ELR (cell line): Measurements from ENCODE around the gene RNF213.

Experiments used
- DNase-seq: peaks from one replicate; pipeline ENCODE4 v3.0.0-alpha.2; 2015; ENCODE audit warnings: low read depth

Gene RNF213

GRCh38 chr17:80352216-80352895 is 91.7 kb downstream of the RNF213 start:
- DNase-seq, result no peak

GRCh38 chr17:80352991-80353665 is 92.5 kb downstream of the RNF213 start:
- DNase-seq, result no peak

DNA sequence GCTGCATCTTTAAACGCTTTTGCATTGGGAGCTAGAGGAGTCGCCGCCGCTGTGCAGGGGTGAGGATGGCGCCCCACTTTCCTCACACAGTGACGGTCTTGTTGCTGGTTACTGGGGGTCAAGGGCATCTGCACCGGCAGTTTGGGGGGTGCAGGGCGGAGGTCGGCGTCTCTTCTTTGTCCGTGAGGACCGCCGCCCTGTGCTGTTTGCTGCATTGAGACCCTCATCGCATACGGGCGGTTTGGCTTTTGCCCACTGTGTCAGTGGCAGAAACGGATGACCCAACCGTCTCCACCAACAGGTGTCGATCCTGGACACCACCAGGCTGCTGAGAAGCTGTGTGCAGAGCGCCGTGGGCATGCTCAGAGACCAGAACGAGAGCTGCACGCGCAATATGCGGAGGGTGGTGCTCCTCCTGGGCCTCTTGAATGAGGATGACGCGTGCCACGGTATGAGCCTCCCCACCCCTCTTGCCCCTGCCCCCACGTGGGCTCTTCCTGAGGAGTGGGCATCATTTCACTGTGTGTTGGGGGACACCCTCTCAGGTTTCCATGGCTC is 93.1 kb downstream of the RNF213 start:
- DNase-seq, result no peak

- no peak for DNase-seq
These were observed 93.7 kb downstream of the RNF213 start for GRCh38 chr17:80354336-80354735.

DNA sequence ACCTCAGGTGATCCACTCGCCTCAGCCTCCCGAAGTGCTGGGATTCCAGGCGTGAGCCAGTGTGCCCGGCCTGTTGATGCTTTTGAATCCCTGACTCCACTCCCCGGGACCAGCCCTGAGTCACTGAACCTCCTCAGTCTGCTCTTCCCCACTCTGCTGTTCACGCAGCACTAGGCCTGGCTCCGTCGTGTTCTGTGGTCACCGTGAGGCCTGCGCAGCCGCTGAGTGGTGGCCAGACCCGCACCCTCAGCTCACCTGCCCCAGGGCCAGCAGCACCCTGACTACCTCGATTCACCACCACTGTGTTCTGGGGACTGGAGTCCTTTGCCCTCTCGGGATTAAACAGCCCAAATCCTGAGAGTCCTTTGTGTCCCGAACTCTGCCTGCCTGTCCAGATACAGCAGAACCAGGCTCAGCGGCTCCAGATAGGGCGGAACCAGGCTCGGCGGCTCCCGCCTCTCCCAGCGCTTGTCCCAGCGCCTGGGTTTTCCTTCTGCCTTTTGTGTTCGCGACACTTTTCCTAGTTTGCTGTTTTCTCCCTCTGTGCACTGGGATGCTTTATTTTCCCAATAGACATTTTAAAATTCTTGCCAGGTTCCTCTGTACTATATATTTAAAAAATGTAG is 95.7 kb downstream of the RNF213 start:
- no peak for DNase-seq

DNA sequence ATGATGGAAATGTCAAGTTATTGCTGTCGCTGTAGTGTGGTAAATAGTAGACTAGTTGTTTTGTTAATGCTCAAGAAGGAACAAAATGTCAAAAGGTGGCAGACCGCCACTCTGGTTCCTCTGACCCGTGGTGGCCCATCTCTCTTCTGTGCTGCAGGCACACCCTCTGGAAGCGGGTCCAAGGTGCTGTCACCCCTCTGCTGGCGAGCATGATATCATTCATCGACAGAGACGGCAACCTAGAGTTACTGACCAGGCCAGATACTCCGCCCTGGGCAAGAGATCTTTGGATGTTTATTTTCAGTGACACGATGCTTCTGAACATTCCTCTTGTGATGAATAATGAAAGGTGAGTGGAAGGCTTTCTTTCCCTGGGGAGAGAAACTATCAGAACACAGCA is 97.5 kb downstream of the RNF213 start:
- DNase-seq, result no peak

DNA sequence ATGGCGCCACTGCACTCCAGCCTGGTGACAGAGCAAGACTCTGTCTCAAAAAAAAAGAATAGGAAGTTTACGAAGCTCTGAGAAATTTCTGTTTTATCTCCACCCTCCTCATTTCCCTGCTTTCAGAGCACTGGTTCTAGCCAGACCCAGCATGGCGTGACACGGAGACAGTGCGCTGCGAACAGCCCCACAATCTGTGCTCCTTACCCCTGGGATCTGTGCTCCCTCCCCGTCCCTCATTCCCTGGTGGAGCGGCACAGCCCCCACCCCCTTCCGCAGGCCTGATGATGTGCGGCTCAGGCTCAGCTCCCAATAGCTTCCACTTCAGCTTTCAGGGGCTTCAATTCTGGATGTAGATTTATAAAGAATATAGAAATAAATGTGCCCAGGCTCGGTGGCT is 98.2 kb downstream of the RNF213 start:
- DNase-seq, result no peak

- no peak for DNase-seq
These were observed 98.9 kb downstream of the RNF213 start for GRCh38 chr17:80359422-80360110.

- DNase-seq, result no peak
These were observed 99.7 kb downstream of the RNF213 start for GRCh38 chr17:80360396-80360795.

- peak; percentile 40 for DNase-seq
These were observed 101.0 kb downstream of the RNF213 start for GRCh38 chr17:80361495-80362220.

GRCh38 chr17:80362428-80363119 is 101.9 kb downstream of the RNF213 start:
- peak; percentile 8 for DNase-seq

GRCh38 chr17:80363120-80363515 is 102.5 kb downstream of the RNF213 start:
- no peak for DNase-seq

DNA sequence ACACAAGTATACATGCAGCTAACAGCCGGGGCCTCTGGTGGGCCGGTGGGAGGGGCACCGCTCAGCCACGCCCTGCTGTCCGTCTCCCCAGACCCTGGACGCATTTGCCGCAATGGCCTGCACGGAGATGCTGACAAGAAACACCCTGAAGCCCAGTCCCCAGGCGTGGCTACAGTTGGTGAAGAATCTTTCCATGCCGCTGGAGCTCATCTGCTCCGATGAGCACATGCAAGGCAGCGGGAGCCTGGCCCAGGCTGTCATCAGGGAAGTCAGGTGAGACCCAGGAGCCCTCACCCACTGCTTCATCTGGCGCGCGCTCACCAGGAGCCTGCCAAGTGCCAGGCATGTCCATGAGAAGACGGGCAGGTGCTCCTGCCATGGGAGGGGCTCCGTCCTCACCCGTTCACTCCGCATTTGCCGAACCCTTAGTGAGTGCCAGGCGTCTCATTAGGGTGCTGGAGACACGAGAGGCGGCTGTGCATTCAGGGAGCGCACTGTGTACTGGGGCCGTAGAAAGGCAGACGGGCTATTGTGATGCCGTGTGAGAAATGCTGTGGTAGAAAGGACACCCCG is 103.0 kb downstream of the RNF213 start:
- no peak for DNase-seq

DNA sequence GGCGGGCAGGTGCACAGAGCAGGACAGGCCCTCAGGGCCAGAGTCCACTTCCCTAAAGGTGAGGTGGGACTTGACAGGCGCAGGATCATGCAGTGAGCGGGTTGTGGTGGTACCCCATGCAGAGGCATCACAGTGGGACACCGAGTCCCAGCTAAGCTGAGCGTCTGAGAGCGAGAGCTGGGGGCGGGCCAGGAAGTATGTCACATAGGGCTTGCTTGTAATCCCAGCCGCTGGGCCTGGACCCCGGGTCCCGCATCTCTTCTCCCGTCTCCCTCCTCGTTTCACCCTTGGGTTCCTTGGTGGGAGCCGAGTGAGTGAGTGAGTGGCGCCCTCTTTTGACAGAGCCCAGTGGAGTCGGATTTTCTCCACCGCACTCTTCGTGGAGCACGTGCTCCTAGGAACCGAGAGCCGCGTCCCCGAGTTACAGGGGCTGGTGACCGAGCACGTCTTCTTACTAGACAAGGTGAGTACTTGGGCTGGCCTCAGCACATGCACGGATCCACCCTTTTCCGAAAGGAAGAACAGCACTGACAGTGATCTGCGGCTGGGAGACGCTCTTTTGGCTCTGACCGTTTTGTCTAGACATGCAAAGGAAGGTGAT is 103.5 kb downstream of the RNF213 start:
- peak; percentile 44 for DNase-seq

DNA sequence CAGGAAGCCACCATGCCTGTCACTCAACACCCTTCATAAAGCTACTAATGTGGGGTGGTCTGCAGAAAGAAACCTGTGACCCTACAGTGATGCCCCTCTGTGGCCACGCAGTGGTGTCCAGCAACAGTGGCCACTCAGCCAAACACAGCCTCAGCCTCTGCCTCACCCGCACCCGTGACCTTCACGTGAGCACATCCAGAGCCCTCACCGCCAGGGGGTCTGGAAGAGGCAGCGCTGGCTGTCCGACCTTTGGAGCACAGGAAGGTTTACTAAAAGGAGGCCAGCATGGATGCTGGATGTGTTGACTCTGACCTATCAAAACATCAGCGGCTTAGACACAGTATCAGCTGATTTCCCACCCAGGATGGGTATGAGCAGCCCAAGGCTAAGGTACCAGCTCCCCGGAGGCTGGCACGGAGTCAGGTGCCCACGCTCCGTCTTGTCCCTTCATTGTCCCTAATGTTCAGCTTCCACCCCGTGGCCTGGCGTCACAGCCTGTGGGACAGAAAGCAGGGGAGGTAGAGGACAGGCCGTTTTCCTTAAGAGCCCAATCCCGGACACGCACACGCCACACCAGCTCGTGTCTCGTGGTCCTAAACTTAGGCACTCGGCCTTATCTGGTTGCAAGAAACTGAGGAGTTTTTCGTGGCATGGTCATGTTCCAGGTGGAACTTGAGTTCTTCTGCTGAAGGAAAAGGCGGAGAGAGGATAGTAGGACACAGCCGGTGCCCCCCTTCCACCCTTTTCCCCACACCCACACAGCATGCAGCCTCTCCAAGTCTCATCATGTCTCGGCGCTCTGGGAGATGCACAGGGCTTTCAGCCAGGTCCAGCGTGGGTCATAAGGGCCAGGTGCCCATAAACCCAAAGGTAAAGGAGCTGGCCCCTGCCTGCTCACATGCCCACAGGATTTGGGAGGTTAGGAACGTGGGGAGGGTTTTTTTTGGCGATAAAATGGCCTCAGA is 104.6 kb downstream of the RNF213 start:
- no peak for DNase-seq

DNA sequence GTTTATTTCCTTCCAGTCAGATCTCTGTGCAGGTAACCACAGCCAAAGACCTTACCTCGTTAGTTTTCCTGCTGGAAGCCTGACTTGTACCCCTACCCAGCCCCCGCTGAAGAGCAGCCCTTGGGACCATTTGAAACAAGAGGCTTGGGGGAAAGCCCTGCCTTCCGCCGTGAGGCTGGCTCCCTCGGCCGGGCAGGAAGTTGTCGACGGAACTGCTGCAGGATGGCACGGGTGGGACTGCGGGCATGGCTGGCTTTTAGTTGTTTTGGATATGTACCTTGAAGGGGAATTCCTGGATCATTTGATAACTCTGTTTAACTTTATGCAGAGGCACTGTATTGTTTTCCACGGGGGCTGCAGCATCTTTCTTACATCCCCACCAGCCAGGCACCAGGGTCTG is 105.3 kb downstream of the RNF213 start:
- DNase-seq, result no peak

GRCh38 chr17:80367503-80367902 is 106.9 kb downstream of the RNF213 start:
- DNase-seq, result no peak

- no peak for DNase-seq
These were observed 110.5 kb downstream of the RNF213 start for GRCh38 chr17:80371196-80371595.

DNA sequence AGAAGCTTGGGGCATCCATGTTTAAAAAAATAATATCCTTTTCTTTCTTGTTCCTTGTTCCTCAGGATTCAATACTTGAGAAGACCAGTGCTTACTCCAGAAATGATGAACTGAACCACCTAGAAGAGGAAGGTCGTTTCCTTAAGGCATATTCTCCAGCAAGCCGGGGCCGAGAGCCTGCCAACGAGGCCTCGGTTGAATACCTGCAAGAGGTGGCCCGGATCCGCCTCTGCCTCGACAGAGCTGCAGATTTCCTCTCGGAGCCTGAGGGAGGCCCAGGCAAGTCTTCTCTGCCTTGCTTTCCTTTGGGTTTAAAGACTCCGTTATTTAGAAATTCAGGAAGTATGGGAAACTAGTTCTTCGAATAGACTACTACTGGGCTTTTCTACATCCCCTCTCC is 111.8 kb downstream of the RNF213 start:
- DNase-seq, result no peak
